Adrenal gland (tissue), 12 donors: ENCODE data around the gene CNTN5. TPM values are rescaled to one million over a fixed set of nuclear protein-coding genes. Genes with fewer than 3 reads are reported as not detected.
"Not testable (repeated sequence)": the region's sequence is repeated elsewhere in the genome, so short reads cannot be mapped to it uniquely, and the experiment has no call there.

ENCODE experiments used
- DNase-seq, 7 donors: peaks; one replicate each; pipeline ENCODE4 v3.0.0-alpha.2; 2019 to 2020
- H3K27ac ChIP-seq, 5 donors: fragments of 200-600 bp; sonication (generic) in 4 of 5; 1 replicate in 3 of 5; 2 replicates in 2 of 5; pipeline versions ENCODE4 v1.5.1 to v1.8.0; 2016 to 2020; ENCODE audit warnings: mild to moderate bottlenecking in 1 of 5
- H3K27me3 ChIP-seq: fragments of 200-600 bp; 2 replicates; pipeline ENCODE4 v1.8.0; 2021
- H3K36me3 ChIP-seq, 2 donors: fragments of 200-600 bp; replicated peaks in 1 of 2; 1 replicate in 1 of 2; 2 replicates in 1 of 2; pipeline versions ENCODE4 v1.5.1 to v1.8.0; 2018 to 2022
- H3K4me1 ChIP-seq, 2 donors: fragments of 200-600 bp; replicated peaks in 1 of 2; 1 replicate in 1 of 2; 2 replicates in 1 of 2; pipeline versions ENCODE4 v1.5.1 to v1.8.0; 2018 to 2021
- H3K4me3 ChIP-seq, 4 donors: fragments of 200-600 bp; sonication (generic) in 3 of 4; one replicate each; pipeline ENCODE4 v1.5.1; 2016 to 2018
- H3K9me3 ChIP-seq, 3 donors: fragments of 200-600 bp; sonication (generic) in 1 of 3; replicated peaks in 1 of 3; 1 replicate in 2 of 3; 2 replicates in 1 of 3; pipeline versions ENCODE4 v1.5.1 to v1.8.0; 2016 to 2021
- POLR2A ChIP-seq, 2 donors: fragments of 450-650 bp; IDR thresholded peaks; one replicate each; pipeline ENCODE4 v1.6.1; 2017; ENCODE audit warnings: antibody characterized with exemption in 2 of 2, mild to moderate bottlenecking in 2 of 2, moderate library complexity in 1 of 2
- WGBS, 4 donors: extraction: QIAGEN DNeasy Blood & Tissue Kit in 2 of 4; methylation state at CpG; one replicate each; pipeline versions ENCODE4 v1.1.5 to v1.1.7; 2013 to 2017; 5-methylcytosine and 5-hydroxymethylcytosine counted together
- intact Hi-C, 2 donors: fragments of 100-400 bp; cut with DNase I; formaldehyde crosslinking; loops; one replicate each; pipeline versions ENCODE4 v1.14.1 to v1.15.0; 2022 to 2023
- polyA plus RNA-seq, 3 donors: library from polyadenylated mRNA; stranded (reverse); fragments of 200-250 nt in 2 of 3; fragments of 350-450 nt in 1 of 3; fragmentation: Illumina TruSeq in 1 of 3; extraction: RNeasy Lipid Tissue Mini Kit (QIAGEN cat#74804) in 1 of 3; gene quantifications; one replicate each; pipeline ENCODE4 v1.2.3, GENCODE V29; 2013 to 2014
- total RNA-seq, 9 donors: library from RNA; depleted of rRNA in 4 of 9; stranded (reverse); fragments of >200 nt in 4 of 9; fragments of 120-200 nt in 1 of 9; fragmentation: NEBNext Ultra II Directional in 1 of 9; extraction: Animal tissue kit (Norgen Biotek cat#: 25700) in 1 of 9; gene quantifications; one replicate each; pipeline versions ENCODE4 v1.1.0 to v1.2.4, GENCODE V29; 2013 to 2023
- TF ChIP-seq, protein P1 (sequence below), 6 experiments: fragments of 450-650 bp in 4 of 6; fragments of 200-600 bp in 2 of 6; sonication (generic) in 1 of 6; IDR thresholded peaks; 1 replicate in 5 of 6; 2 replicates in 1 of 6; pipeline versions ENCODE4 v1.5.1 to v1.8.0; 2016 to 2021; ENCODE audit warnings: antibody characterized with exemption in 6 of 6, mild to moderate bottlenecking in 2 of 6, moderate library complexity in 1 of 6
- donor health status: healthy with polysubstance abuse.
- donor health status: Bipolar disorder and iron deficiency.
- donor health status: DM: yes; HTN: yes; CAD: no.
- donor health status: DM: no; HTN: no; CAD: no.
- donor health status: DM: no; HTN: no; CAD: no.
- donor health status: DM: yes; HTN: yes; CAD: no.

The CNTN5 gene
- total and polyA plus RNA-seq, 12 donors, result 0.07 to 107 (median 0.30) TPM; not detected in 8

DNA sequence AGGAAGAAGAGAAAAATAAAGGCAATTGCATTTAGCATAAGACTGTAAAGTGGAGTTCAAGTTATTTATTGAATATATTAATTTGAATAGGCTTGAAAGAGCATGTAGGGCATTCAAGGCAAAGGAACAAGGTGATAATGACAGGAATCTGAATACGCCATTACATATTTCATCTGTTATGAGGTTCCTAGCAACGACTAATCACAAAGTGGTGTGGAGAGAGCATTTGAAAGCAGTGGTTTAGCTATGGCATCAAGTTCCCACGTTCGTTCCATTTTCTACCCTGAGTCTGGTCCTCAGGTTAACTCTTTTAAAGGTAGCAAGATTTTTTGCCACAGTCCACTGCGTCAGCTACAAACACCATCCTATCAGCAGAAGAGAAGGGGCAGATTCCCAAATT is 59.4 kb downstream of the CNTN5 start:
- H3K4me1 ChIP-seq, result no peaks in the 10 kb centered on the region
- DNase-seq, result no peak
- H3K27ac ChIP-seq, result no peak overlapping the region
- WGBS, 4 donors, result 77 to 93% (median 81%) methylated on average over 5 of the region's 5 CpGs
- H3K27me3 ChIP-seq, result no peaks in the 10 kb centered on the region
- no peak overlapping the region for H3K4me3 ChIP-seq
- H3K9me3 ChIP-seq, result no peaks in the 10 kb centered on the region
- intact Hi-C loops, result no loop called here
- TF ChIP-seq POLR2A (IDR thresholded peaks at IDR 0.05), result no peak
- TF ChIP-seq, protein P1, sequence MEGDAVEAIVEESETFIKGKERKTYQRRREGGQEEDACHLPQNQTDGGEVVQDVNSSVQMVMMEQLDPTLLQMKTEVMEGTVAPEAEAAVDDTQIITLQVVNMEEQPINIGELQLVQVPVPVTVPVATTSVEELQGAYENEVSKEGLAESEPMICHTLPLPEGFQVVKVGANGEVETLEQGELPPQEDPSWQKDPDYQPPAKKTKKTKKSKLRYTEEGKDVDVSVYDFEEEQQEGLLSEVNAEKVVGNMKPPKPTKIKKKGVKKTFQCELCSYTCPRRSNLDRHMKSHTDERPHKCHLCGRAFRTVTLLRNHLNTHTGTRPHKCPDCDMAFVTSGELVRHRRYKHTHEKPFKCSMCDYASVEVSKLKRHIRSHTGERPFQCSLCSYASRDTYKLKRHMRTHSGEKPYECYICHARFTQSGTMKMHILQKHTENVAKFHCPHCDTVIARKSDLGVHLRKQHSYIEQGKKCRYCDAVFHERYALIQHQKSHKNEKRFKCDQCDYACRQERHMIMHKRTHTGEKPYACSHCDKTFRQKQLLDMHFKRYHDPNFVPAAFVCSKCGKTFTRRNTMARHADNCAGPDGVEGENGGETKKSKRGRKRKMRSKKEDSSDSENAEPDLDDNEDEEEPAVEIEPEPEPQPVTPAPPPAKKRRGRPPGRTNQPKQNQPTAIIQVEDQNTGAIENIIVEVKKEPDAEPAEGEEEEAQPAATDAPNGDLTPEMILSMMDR (IDR thresholded peaks at IDR 0.05), result no peak
- H3K36me3 ChIP-seq, result no peaks in the 10 kb centered on the region

DNA sequence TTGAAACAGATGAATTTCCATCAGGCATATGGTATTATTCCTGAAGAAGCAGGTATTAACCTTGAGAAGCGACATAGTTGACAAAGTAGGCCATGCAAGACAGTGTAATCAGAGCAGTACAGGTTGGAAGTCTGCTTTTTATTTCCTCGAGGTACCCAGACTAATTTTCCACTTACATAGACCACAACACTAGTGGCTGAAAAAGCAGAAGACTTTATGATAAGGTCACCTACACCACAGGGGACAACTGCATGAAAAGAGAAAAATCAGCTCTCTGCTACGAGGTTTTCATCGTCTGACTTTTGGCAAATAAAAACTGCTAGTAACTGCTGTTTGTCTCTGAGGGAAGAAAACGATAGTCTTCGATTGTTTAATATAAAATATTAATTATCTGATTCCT is 77.5 kb downstream of the CNTN5 start:
- H3K4me3 ChIP-seq, result no peak overlapping the region
- no peaks in the 10 kb centered on the region for H3K4me1 ChIP-seq
- intact Hi-C loops, result no loop called here
- TF ChIP-seq POLR2A (IDR thresholded peaks at IDR 0.05), result no peak
- TF ChIP-seq, protein P1 (IDR thresholded peaks at IDR 0.05), result no peak
- DNase-seq, result no peak
- no peaks in the 10 kb centered on the region for H3K9me3 ChIP-seq
- no peak overlapping the region for H3K27ac ChIP-seq
- 69 to 74% (median 72%) methylated on average over 6 of the region's 6 CpGs for WGBS, 4 donors
- H3K36me3 ChIP-seq, result no peaks in the 10 kb centered on the region
- H3K27me3 ChIP-seq, result no peaks in the 10 kb centered on the region

DNA sequence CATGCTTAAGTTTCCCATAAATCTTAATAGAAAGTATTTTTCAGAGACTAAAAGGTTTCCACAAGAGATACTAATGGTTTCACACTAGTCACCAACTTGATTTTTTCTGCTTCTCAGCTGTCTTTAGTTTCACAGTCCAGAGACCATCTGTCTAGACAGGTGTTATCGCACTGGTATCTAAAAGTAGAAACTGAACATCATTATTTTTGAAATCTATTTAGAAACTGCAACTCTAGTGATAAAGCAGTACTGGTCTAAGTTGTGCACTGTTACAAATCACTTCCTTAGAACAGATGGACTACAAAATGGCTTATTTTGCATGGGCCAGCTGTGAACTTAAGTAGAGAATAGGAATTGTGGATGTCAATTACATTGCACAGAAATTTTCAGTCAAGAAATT is 78.0 kb downstream of the CNTN5 start:
- Histone ChIP-seq H3K4me1 (no peaks in the 10 kb centered on the region), H3K36me3 (no peaks in the 10 kb centered on the region), H3K27ac (no peak overlapping the region), H3K9me3 (no peaks in the 10 kb centered on the region), H3K4me3 (no peak overlapping the region), H3K27me3 (no peaks in the 10 kb centered on the region)
- TF ChIP-seq, protein P1 (IDR thresholded peaks at IDR 0.05), result no peak
- TF ChIP-seq POLR2A (IDR thresholded peaks at IDR 0.05), result no peak
- no peak for DNase-seq
- intact Hi-C loops, result no loop called here
- WGBS, 4 donors, result 78 to 86% (median 79%) methylated on average over 1 of the region's 1 CpG

DNA sequence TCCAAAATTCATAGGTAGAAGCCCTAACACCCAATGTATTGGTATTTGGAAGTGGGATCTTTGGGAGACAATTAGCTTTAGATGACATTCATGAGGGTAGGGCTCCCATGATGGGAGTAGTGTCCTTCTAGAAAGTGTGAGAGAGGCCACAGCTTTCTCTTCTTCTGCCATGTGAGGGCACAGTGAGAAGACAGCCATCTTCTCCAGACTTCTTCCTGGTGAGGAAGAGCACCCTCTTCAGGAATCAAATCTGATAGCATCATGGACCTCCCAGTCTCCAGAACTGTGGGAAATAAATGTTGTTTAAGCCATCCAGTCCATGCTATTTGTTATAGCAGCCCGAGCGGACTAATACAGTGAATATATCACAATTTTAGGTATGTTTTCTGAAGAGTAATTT is 96.9 kb downstream of the CNTN5 start:
- intact Hi-C loops, result no loop called here
- Histone ChIP-seq H3K4me3 (no peak overlapping the region), H3K9me3 (no peaks in the 10 kb centered on the region), H3K27ac (no peak overlapping the region), H3K36me3 (no peaks in the 10 kb centered on the region), H3K27me3 (no peaks in the 10 kb centered on the region), H3K4me1 (no peaks in the 10 kb centered on the region)
- no peak for DNase-seq
- 81 to 96% (median 91%) methylated on average over 2 of the region's 2 CpGs for WGBS, 4 donors
- TF ChIP-seq POLR2A (IDR thresholded peaks at IDR 0.05), result no peak
- TF ChIP-seq, protein P1 (IDR thresholded peaks at IDR 0.05), result no peak

DNA sequence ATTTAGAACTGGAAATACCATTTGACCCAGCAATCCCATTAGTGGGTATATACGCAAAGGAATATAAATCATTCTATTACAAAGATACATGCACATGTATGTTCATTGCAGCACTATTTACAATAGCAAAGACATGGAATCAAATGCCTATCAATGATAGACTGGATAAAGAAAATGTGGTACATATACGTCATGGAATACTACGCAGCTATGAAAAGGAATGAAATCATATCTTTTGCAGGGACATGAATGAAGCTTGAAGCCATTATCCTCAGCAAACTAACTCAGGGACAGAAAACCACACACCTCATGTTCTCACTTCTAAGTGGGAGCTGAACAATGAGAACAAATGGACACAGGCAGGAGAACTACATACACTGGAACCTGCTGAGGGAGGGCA is 113.1 kb downstream of the CNTN5 start:
- H3K27me3 ChIP-seq, H3K36me3 ChIP-seq, H3K9me3 ChIP-seq, H3K4me3 ChIP-seq, DNase-seq, H3K4me1 ChIP-seq, intact Hi-C loops, H3K27ac ChIP-seq: not testable (repeated sequence)
- 77 to 98% (median 91%) methylated on average over 3 of the region's 3 CpGs for WGBS, 4 donors
